HEK293 (cell line): Measurements from ENCODE around the gene NCEH1.

Experiments
- CTCF ChIA-PET: fragments of 350-600 bp; formaldehyde crosslinking; extraction: SDS; loops from one replicate; lab custom pipeline; 2021; ENCODE audit warnings: antibody characterized with exemption; lab: Yijun Ruan, JAX
- POLR2A ChIA-PET: fragments of 300-600 bp; formaldehyde crosslinking; extraction: SDS; loops from one replicate; lab custom pipeline; 2020; ENCODE audit warnings: antibody characterized with exemption, inconsistent platforms; lab: Yijun Ruan, JAX
- H3K27ac ChIP-seq: fragments of 200-500 bp; sonication (Bioruptor generic); 2 replicates; pipeline ENCODE4 v1.5.1; 2014; ENCODE audit warnings: low read depth, low read length, control low read depth, inconsistent platforms; ENCODE audit errors: extremely low read depth
- H3K36me3 ChIP-seq, 2 experiments: fragments of 200-500 bp in 1 of 2; sonication (Bioruptor generic) in 1 of 2; 1 replicate in 1 of 2; 2 replicates in 1 of 2; pipeline ENCODE4 v1.5.1; 2014 to 2017; ENCODE audit warnings: inconsistent platforms in 2 of 2, low read length in 2 of 2; ENCODE audit not compliant: control insufficient read depth in 2 of 2, insufficient read depth in 1 of 2
- H3K4me1 ChIP-seq: fragments of 200-500 bp; sonication (Bioruptor generic); 2 replicates; pipeline ENCODE4 v1.5.1; 2014; ENCODE audit warnings: mild to moderate bottlenecking, low read length, inconsistent platforms; ENCODE audit not compliant: control insufficient read depth, insufficient read depth
- H3K4me3 ChIP-seq: 2 replicates; pipeline ENCODE4 v1.5.1; 2011; ENCODE audit warnings: low read depth, mild to moderate bottlenecking, control low read depth, low read length, moderate library complexity
- H3K9me3 ChIP-seq: fragments of 200-500 bp; sonication (Bioruptor generic); 2 replicates; pipeline ENCODE4 v1.5.1; 2014; ENCODE audit warnings: low read depth, low read length, inconsistent platforms; ENCODE audit not compliant: control insufficient read depth, insufficient read depth
- BCL6B ChIP-seq: fragments of 450-650 bp; formaldehyde crosslinking; IDR thresholded peaks from 2 replicates; pipeline ENCODE4 v1.5.1; 2017; ENCODE audit warnings: missing biosample characterization, missing genetic modification characterization
- RBAK ChIP-seq: fragments of 450-650 bp; formaldehyde crosslinking; IDR thresholded peaks from 2 replicates; pipeline ENCODE4 v1.5.1; 2016; ENCODE audit warnings: missing biosample characterization, missing genetic modification characterization
- ZBTB48 ChIP-seq: fragments of 450-650 bp; formaldehyde crosslinking; IDR thresholded peaks from 2 replicates; pipeline ENCODE4 v1.5.1; 2016; ENCODE audit warnings: missing biosample characterization, missing genetic modification characterization
- ZBTB7A ChIP-seq: fragments of 450-650 bp; formaldehyde crosslinking; IDR thresholded peaks from 2 replicates; pipeline ENCODE4 v1.5.1; 2016; ENCODE audit warnings: low read depth, missing biosample characterization, missing genetic modification characterization
- ZEB2 ChIP-seq: fragments of 450-650 bp; formaldehyde crosslinking; IDR thresholded peaks from 2 replicates; pipeline ENCODE4 v1.5.1; 2016; ENCODE audit warnings: missing biosample characterization, missing genetic modification characterization
- ZNF248 ChIP-seq: fragments of 450-650 bp; formaldehyde crosslinking; IDR thresholded peaks from 2 replicates; pipeline ENCODE4 v1.5.1; 2017; ENCODE audit warnings: missing biosample characterization, missing genetic modification characterization
- ZNF324 ChIP-seq: fragments of 450-650 bp; formaldehyde crosslinking; IDR thresholded peaks from 2 replicates; pipeline ENCODE4 v1.5.1; 2016; ENCODE audit warnings: missing biosample characterization, missing genetic modification characterization
- ZNF335 ChIP-seq: fragments of 450-650 bp; formaldehyde crosslinking; conservative IDR thresholded peaks from 2 replicates; pipeline ENCODE4 v1.5.1; 2016; ENCODE audit warnings: missing biosample characterization, missing genetic modification characterization
- ZNF341 ChIP-seq: fragments of 450-650 bp; formaldehyde crosslinking; IDR thresholded peaks from 2 replicates; pipeline ENCODE4; 2016; ENCODE audit warnings: low read depth, missing biosample characterization, missing genetic modification characterization
- ZNF426 ChIP-seq: fragments of 450-650 bp; formaldehyde crosslinking; IDR thresholded peaks from 2 replicates; pipeline ENCODE4 v1.5.1; 2017; ENCODE audit warnings: missing biosample characterization, missing genetic modification characterization, mild to moderate bottlenecking, inconsistent platforms, moderate library complexity
- ZNF449 ChIP-seq: fragments of 450-650 bp; formaldehyde crosslinking; IDR thresholded peaks from 2 replicates; pipeline ENCODE4 v1.5.1; 2017; ENCODE audit warnings: missing biosample characterization, mild to moderate bottlenecking, missing genetic modification characterization, moderate library complexity
- ZNF544 ChIP-seq: fragments of 450-650 bp; formaldehyde crosslinking; IDR thresholded peaks from 2 replicates; pipeline ENCODE4 v1.5.0; 2017; ENCODE audit warnings: missing biosample characterization, missing genetic modification characterization
- ZNF707 ChIP-seq: fragments of 450-650 bp; formaldehyde crosslinking; IDR thresholded peaks from 2 replicates; pipeline ENCODE4 v1.5.1; 2016; ENCODE audit warnings: missing biosample characterization, missing genetic modification characterization
- ZSCAN5A ChIP-seq: fragments of 450-650 bp; formaldehyde crosslinking; IDR thresholded peaks from 2 replicates; pipeline ENCODE4 v1.5.1; 2016; ENCODE audit warnings: missing biosample characterization, missing genetic modification characterization
- TF ChIP-seq, protein P1 (sequence below): fragments of 450-650 bp; formaldehyde crosslinking; IDR thresholded peaks from 2 replicates; pipeline ENCODE4 v1.5.1; 2016; ENCODE audit warnings: missing biosample characterization, missing genetic modification characterization
- TF ChIP-seq, protein P2 (sequence below): sonication (generic); formaldehyde crosslinking; IDR thresholded peaks from 2 replicates; pipeline ENCODE4 v1.8.1; 2022; ENCODE audit warnings: mild to moderate bottlenecking, moderate library complexity, missing genetic modification reagents
- TF ChIP-seq, protein P3 (sequence below): fragments of 450-650 bp; formaldehyde crosslinking; IDR thresholded peaks from 2 replicates; pipeline ENCODE4 v1.5.1; 2016; ENCODE audit warnings: missing biosample characterization, missing genetic modification characterization

NCEH1 gene

GRCh38 chr3:172591125-172591605, 119.7 kb downstream of the NCEH1 start:
- ChIA-PET POLR2A (no interaction called here), CTCF (no interaction called here)
- Histone ChIP-seq H3K4me3 (no peak overlapping the region), H3K27ac (no peak overlapping the region), H3K4me1 (no peaks in the 10 kb centered on the region), H3K36me3 (no peaks in the 10 kb centered on the region)
- TF ChIP-seq, protein P1, sequence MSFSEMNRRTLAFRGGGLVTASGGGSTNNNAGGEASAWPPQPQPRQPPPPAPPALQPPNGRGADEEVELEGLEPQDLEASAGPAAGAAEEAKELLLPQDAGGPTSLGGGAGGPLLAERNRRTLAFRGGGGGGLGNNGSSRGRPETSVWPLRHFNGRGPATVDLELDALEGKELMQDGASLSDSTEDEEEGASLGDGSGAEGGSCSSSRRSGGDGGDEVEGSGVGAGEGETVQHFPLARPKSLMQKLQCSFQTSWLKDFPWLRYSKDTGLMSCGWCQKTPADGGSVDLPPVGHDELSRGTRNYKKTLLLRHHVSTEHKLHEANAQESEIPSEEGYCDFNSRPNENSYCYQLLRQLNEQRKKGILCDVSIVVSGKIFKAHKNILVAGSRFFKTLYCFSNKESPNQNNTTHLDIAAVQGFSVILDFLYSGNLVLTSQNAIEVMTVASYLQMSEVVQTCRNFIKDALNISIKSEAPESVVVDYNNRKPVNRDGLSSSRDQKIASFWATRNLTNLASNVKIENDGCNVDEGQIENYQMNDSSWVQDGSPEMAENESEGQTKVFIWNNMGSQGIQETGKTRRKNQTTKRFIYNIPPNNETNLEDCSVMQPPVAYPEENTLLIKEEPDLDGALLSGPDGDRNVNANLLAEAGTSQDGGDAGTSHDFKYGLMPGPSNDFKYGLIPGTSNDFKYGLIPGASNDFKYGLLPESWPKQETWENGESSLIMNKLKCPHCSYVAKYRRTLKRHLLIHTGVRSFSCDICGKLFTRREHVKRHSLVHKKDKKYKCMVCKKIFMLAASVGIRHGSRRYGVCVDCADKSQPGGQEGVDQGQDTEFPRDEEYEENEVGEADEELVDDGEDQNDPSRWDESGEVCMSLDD (tag by site-specific recombination), result no peak
- no peak for TF ChIP-seq RBAK (tag by site-specific recombination)
- TF ChIP-seq, all 188 proteins: peak for 0
- H3K9me3 ChIP-seq, result no peaks in the 10 kb centered on the region

GRCh38 chr3:172586436-172586835, 124.4 kb downstream of the NCEH1 start:
- TF ChIP-seq, protein P2, sequence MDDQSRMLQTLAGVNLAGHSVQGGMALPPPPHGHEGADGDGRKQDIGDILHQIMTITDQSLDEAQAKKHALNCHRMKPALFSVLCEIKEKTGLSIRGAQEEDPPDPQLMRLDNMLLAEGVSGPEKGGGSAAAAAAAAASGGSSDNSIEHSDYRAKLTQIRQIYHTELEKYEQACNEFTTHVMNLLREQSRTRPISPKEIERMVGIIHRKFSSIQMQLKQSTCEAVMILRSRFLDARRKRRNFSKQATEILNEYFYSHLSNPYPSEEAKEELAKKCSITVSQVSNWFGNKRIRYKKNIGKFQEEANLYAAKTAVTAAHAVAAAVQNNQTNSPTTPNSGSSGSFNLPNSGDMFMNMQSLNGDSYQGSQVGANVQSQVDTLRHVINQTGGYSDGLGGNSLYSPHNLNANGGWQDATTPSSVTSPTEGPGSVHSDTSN (CRISPR knock-in tag), result no peak
- no peak for TF ChIP-seq ZNF341 (tag by site-specific recombination)
- TF ChIP-seq, protein P3, sequence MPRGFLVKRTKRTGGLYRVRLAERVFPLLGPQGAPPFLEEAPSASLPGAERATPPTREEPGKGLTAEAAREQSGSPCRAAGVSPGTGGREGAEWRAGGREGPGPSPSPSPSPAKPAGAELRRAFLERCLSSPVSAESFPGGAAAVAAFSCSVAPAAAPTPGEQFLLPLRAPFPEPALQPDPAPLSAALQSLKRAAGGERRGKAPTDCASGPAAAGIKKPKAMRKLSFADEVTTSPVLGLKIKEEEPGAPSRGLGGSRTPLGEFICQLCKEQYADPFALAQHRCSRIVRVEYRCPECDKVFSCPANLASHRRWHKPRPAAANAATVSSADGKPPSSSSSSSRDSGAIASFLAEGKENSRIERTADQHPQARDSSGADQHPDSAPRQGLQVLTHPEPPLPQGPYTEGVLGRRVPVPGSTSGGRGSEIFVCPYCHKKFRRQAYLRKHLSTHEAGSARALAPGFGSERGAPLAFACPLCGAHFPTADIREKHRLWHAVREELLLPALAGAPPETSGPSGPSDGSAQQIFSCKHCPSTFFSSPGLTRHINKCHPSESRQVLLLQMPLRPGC (tag by site-specific recombination), result no peak
- no peak for TF ChIP-seq ZBTB7A (tag by site-specific recombination)
- no peak for TF ChIP-seq ZBTB48
- no peak for TF ChIP-seq ZNF449
- TF ChIP-seq BCL6B (tag by site-specific recombination), result no peak
- Histone ChIP-seq H3K9me3 (no peaks in the 10 kb centered on the region), H3K36me3 (no peaks in the 10 kb centered on the region), H3K27ac (no peak overlapping the region), H3K4me1 (no peaks in the 10 kb centered on the region), H3K4me3 (no peak overlapping the region)
- ChIA-PET CTCF (interaction anchor here (1.0 to 1.2 kb wide), 2 partner anchors 10 to 36 kb away, joined by 5 read pairs; no protein-coding TSS in a partner anchor), POLR2A (no interaction called here)

GRCh38 chr3:172585954-172586353, 124.9 kb downstream of the NCEH1 start:
- POLR2A ChIA-PET, result no interaction called here
- CTCF ChIA-PET, result interaction anchor here (1.0 kb wide), 1 partner anchor 37 kb away, joined by 5 read pairs; no protein-coding TSS in a partner anchor
- Histone ChIP-seq H3K27ac (no peak overlapping the region), H3K4me1 (no peaks in the 10 kb centered on the region), H3K9me3 (no peaks in the 10 kb centered on the region), H3K4me3 (no peak overlapping the region), H3K36me3 (no peaks in the 10 kb centered on the region)
- TF ChIP-seq ZNF335 (tag by site-specific recombination) (no peak), ZNF544 (tag by site-specific recombination) (no peak), ZSCAN5A (tag by site-specific recombination) (no peak), ZNF324 (tag by site-specific recombination) (no peak), ZNF426 (tag by site-specific recombination) (no peak), ZNF707 (tag by site-specific recombination) (no peak), RBAK (tag by site-specific recombination) (no peak), ZEB2 (tag by site-specific recombination) (no peak), ZNF248 (tag by site-specific recombination) (no peak)
- TF ChIP-seq, protein P2 (CRISPR knock-in tag), result no peak
